IMR-90 (cell line): ENCODE data around the gene TMEM59. TPM values are rescaled to one million over a fixed set of nuclear protein-coding genes. Genes with fewer than 3 reads are reported as not detected.

ENCODE experiments used
- ATAC-seq: fragments of 200-7000 bp; cut with Tn5 transposase; 2 replicates; pipeline ENCODE4 v1.9.1; 2020; ENCODE audit warnings: low read depth, mild to moderate bottlenecking, moderate library complexity
- BruUV-seq: library from RNA; stranded (reverse); fragments of 400-500 nt; replicated peaks from 2 replicates; lab custom pipeline; 2021; lab: Mats Ljungman, UMichigan
- CTCF ChIA-PET: fragments of 300-600 bp; formaldehyde crosslinking; extraction: SDS; loops from one replicate; lab custom pipeline; 2021; ENCODE audit warnings: antibody characterized with exemption; lab: Yijun Ruan, JAX
- POLR2A ChIA-PET: fragments of 300-600 bp; sonication (Branson Sonifier 250); formaldehyde crosslinking; loops from one replicate; lab custom pipeline; 2022; ENCODE audit warnings: antibody characterized with exemption; ENCODE audit not compliant: unreplicated experiment; lab: Charles Lee
- DNase-seq: peaks from one replicate; pipeline ENCODE4 v3.0.0; 2013
- H2AFZ ChIP-seq: replicated peaks from 2 replicates; pipeline ENCODE3; 2013; ENCODE audit warnings: low read length, mild to moderate bottlenecking; ENCODE audit not compliant: poor library complexity
- H2AK5ac ChIP-seq: 2 replicates; pipeline ENCODE4 v1.6.1; 2013; ENCODE audit warnings: low read depth, low read length, inconsistent platforms
- H2AK9ac ChIP-seq: replicated peaks from 2 replicates; pipeline ENCODE3; 2013; ENCODE audit warnings: mild to moderate bottlenecking, low read depth, low read length, moderate library complexity; ENCODE audit not compliant: poor library complexity
- H2BK120ac ChIP-seq: 2 replicates; pipeline ENCODE4 v1.6.1; 2013; ENCODE audit warnings: low read depth, low read length, inconsistent platforms
- H2BK15ac ChIP-seq: 3 replicates; pipeline ENCODE4 v1.6.1; 2013; ENCODE audit warnings: low read depth, low read length, inconsistent platforms
- H2BK20ac ChIP-seq: 2 replicates; pipeline ENCODE4 v1.6.1; 2013; ENCODE audit warnings: low read depth, mild to moderate bottlenecking, inconsistent platforms, low read length, moderate library complexity
- H2BK5ac ChIP-seq: 2 replicates; pipeline ENCODE4 v1.6.1; 2013; ENCODE audit warnings: mild to moderate bottlenecking, low read depth, low read length, inconsistent platforms; ENCODE audit not compliant: poor library complexity, severe bottlenecking
- H3K14ac ChIP-seq: replicated peaks from 2 replicates; pipeline ENCODE4 v1.6.1; 2013; ENCODE audit warnings: low read depth, low read length, inconsistent platforms
- H3K18ac ChIP-seq: 2 replicates; pipeline ENCODE4 v1.6.1; 2013; ENCODE audit warnings: low read depth, low read length, control low read depth
- H3K23ac ChIP-seq: 2 replicates; pipeline ENCODE4 v1.6.1; 2013; ENCODE audit warnings: low read depth, low read length, inconsistent platforms
- H3K27ac ChIP-seq: 2 replicates; pipeline ENCODE4 v1.5.1; 2013; ENCODE audit warnings: mild to moderate bottlenecking, control low read depth, low read length; ENCODE audit not compliant: insufficient read depth
- H3K27me3 ChIP-seq: 2 replicates; pipeline ENCODE4 v1.6.1; 2013; ENCODE audit warnings: low read length; ENCODE audit not compliant: control insufficient read depth, insufficient read depth
- H3K36me3 ChIP-seq: 2 replicates; pipeline ENCODE4 v1.6.1; 2013; ENCODE audit warnings: low read length, mixed read lengths; ENCODE audit not compliant: control insufficient read depth, insufficient read depth
- H3K4ac ChIP-seq: 2 replicates; pipeline ENCODE4 v1.6.1; 2013; ENCODE audit warnings: low read depth, low read length, inconsistent platforms
- H3K4me1 ChIP-seq: 2 replicates; pipeline ENCODE4 v1.6.1; 2013; ENCODE audit warnings: low read length, mixed read lengths; ENCODE audit not compliant: control insufficient read depth, insufficient read depth
- H3K4me2 ChIP-seq: 2 replicates; pipeline ENCODE4 v1.6.1; 2013; ENCODE audit warnings: low read depth, mild to moderate bottlenecking, control low read depth, low read length, moderate library complexity
- H3K4me3 ChIP-seq: 2 replicates; pipeline ENCODE4 v1.5.1; 2013; ENCODE audit warnings: low read depth, mild to moderate bottlenecking, control low read depth, low read length, moderate library complexity; ENCODE audit not compliant: insufficient read depth
- H3K56ac ChIP-seq: 2 replicates; pipeline ENCODE4 v1.6.1; 2013; ENCODE audit warnings: low read length, inconsistent platforms; ENCODE audit not compliant: insufficient read depth; ENCODE audit errors: extremely low read depth
- H3K79me1 ChIP-seq, 2 experiments: 2 replicates each; pipeline ENCODE4 v1.6.1; 2013; ENCODE audit warnings: low read length in 2 of 2, inconsistent platforms in 1 of 2, low read depth in 1 of 2
- H3K9ac ChIP-seq: 2 replicates; pipeline ENCODE4 v1.6.1; 2013; ENCODE audit warnings: low read depth, low read length, control low read depth
- H3K9me1 ChIP-seq: 2 replicates; pipeline ENCODE4 v1.6.1; 2013; ENCODE audit warnings: low read length, inconsistent platforms; ENCODE audit not compliant: insufficient read depth
- H3K9me3 ChIP-seq: 2 replicates; pipeline ENCODE4 v1.6.1; 2013; ENCODE audit warnings: low read length; ENCODE audit not compliant: control insufficient read depth, insufficient read depth
- H4K20me1 ChIP-seq: 2 replicates; pipeline ENCODE4 v1.6.1; 2013; ENCODE audit warnings: low read length, inconsistent platforms; ENCODE audit not compliant: insufficient read depth
- H4K5ac ChIP-seq: 2 replicates; pipeline ENCODE4 v1.6.1; 2013; ENCODE audit warnings: mild to moderate bottlenecking, low read depth, low read length, control low read depth
- H4K8ac ChIP-seq, 2 experiments: 2 replicates each; pipeline ENCODE4 v1.6.1; 2013; ENCODE audit warnings: low read depth in 2 of 2, low read length in 2 of 2, control low read depth in 1 of 2, inconsistent platforms in 1 of 2
- H4K91ac ChIP-seq: 2 replicates; pipeline ENCODE4 v1.6.1; 2013; ENCODE audit warnings: low read depth, low read length, inconsistent platforms; ENCODE audit not compliant: insufficient read depth
- BHLHE40 ChIP-seq: fragments of 150-350 bp; IDR thresholded peaks from 2 replicates; pipeline ENCODE4 v1.6.1; 2016; ENCODE audit warnings: mild to moderate bottlenecking, low read depth, low read length
- CEBPB ChIP-seq: IDR thresholded peaks from 2 replicates; pipeline ENCODE4 v1.6.1; 2012; ENCODE audit warnings: low read depth, low read length, improper control_type of control experiment
- CHD1 ChIP-seq: IDR thresholded peaks from 2 replicates; pipeline ENCODE4 v1.6.1; 2012; ENCODE audit warnings: low read depth, low read length, improper control_type of control experiment
- FOS ChIP-seq: fragments of 150-350 bp; IDR thresholded peaks from 2 replicates; pipeline ENCODE4 v1.6.1; 2016; ENCODE audit warnings: low read depth, low read length
- MAFK ChIP-seq: IDR thresholded peaks from 2 replicates; pipeline ENCODE4 v1.6.1; 2012; ENCODE audit warnings: low read depth, low read length, improper control_type of control experiment
- MAZ ChIP-seq: IDR thresholded peaks from 2 replicates; pipeline ENCODE4 v1.6.1; 2012; ENCODE audit warnings: low read depth, mild to moderate bottlenecking, low read length, improper control_type of control experiment, moderate library complexity, borderline replicate concordance
- MXI1 ChIP-seq: IDR thresholded peaks from 2 replicates; pipeline ENCODE4 v1.6.1; 2012; ENCODE audit warnings: low read depth, mild to moderate bottlenecking, low read length, moderate library complexity, borderline replicate concordance
- NFE2L2 ChIP-seq: fragments of 150-350 bp; IDR thresholded peaks from 2 replicates; pipeline ENCODE4 v1.6.1; 2016; ENCODE audit warnings: low read depth, mild to moderate bottlenecking, low read length
- POLR2A ChIP-seq: IDR thresholded peaks from 2 replicates; pipeline ENCODE4 v1.6.1; 2012; ENCODE audit warnings: mild to moderate bottlenecking, low read depth, low read length
- RAD21 ChIP-seq: IDR thresholded peaks from 2 replicates; pipeline ENCODE4 v1.6.1; 2012; ENCODE audit warnings: low read length, improper control_type of control experiment
- RCOR1 ChIP-seq: IDR thresholded peaks from 2 replicates; pipeline ENCODE4 v1.6.1; 2012; ENCODE audit warnings: mild to moderate bottlenecking, low read length, improper control_type of control experiment; ENCODE audit not compliant: insufficient replicate concordance
- RFX5 ChIP-seq: IDR thresholded peaks from 2 replicates; pipeline ENCODE4 v1.8.0; 2012; ENCODE audit warnings: low read depth, mild to moderate bottlenecking, low read length, moderate library complexity
- SMC3 ChIP-seq: fragments of 150-350 bp; IDR thresholded peaks from 2 replicates; pipeline ENCODE4 v1.6.1; 2016; ENCODE audit warnings: low read depth, mild to moderate bottlenecking, antibody characterized with exemption, low read length, moderate library complexity
- WGBS, 2 experiments: methylation state at CpG; one replicate each; pipeline versions ENCODE4 v1.1.5 to v1.1.7; 2013; ENCODE audit warnings: missing lambda C conversion rate in 2 of 2; ENCODE audit not compliant: insufficient read length in 1 of 2; ENCODE audit errors: extremely low coverage in 2 of 2; 5-methylcytosine and 5-hydroxymethylcytosine counted together
- dilution Hi-C: fragments of 300-500 bp; cut with HindIII; formaldehyde crosslinking; loops from one replicate; pipeline ENCODE4 v1.14.3; 2018; ENCODE audit warnings: low sequenced_read_pairs; ENCODE audit not compliant: unreplicated experiment
- in situ Hi-C: fragments of 300-500 bp; cut with MboI; formaldehyde crosslinking; loops from 3 replicates; pipeline ENCODE4 v1.14.3; 2019; ENCODE audit warnings: low sequenced_read_pairs, inconsistent platforms, mixed read lengths
- intact Hi-C: fragments of 100-400 bp; cut with micrococcal nuclease; formaldehyde crosslinking; loops from 2 replicates; pipeline ENCODE4 v1.10.0; 2022
- polyA plus RNA-seq, 3 experiments: library from polyadenylated mRNA; depleted of rRNA; stranded (reverse); fragments of >200 nt; gene quantifications; 2 replicates each; pipeline ENCODE4 v1.2.3, GENCODE V29; 2012; ENCODE audit warnings: low replicate concordance in 1 of 3
- total RNA-seq: library from RNA; depleted of rRNA; stranded (reverse); fragments of >200 nt; gene quantifications from 2 replicates; pipeline ENCODE4 v1.2.3, GENCODE V29; 2012
- TF ChIP-seq, protein P1 (sequence below): fragments of 150-350 bp; IDR thresholded peaks from 2 replicates; pipeline ENCODE4 v1.6.1; 2017; ENCODE audit warnings: mild to moderate bottlenecking, antibody characterized with exemption, low read length, low read depth
- TF ChIP-seq, protein P2 (sequence below): fragments of 150-350 bp; IDR thresholded peaks from 2 replicates; pipeline ENCODE4 v1.6.1; 2016; ENCODE audit warnings: low read depth, mild to moderate bottlenecking, low read length, moderate library complexity, borderline replicate concordance
- TF ChIP-seq, protein P3 (sequence below): conservative IDR thresholded peaks from 2 replicates; pipeline ENCODE4 v1.5.1; 2012; ENCODE audit warnings: mild to moderate bottlenecking, low read depth, low read length, improper control_type of control experiment

The TMEM59 gene
- total and polyA plus RNA-seq, 2 of the 4 experiments (the other 2 are of a cell fraction) = 239 to 241 TPM

DNA sequence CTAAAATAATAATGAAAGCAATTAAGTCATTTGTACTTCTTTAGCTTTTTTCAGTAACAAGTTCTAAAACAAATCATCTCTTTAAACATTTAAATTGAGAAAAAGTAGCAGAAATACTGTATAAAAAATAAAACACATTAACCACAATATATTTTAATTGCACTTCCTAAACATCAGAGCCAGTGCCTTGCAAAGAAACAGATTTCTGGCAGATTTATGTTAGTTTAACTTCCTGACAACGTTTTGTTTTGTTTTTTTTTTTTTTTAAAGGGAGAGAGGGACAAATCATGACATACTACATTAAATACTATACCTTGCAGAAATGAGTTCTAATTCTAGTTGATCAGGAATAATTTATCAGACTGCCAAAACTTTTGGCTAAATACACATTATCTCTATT is 11.2 kb downstream of the TMEM59 start:
- in situ Hi-C loops = no loop called here
- TF ChIP-seq, protein P1, sequence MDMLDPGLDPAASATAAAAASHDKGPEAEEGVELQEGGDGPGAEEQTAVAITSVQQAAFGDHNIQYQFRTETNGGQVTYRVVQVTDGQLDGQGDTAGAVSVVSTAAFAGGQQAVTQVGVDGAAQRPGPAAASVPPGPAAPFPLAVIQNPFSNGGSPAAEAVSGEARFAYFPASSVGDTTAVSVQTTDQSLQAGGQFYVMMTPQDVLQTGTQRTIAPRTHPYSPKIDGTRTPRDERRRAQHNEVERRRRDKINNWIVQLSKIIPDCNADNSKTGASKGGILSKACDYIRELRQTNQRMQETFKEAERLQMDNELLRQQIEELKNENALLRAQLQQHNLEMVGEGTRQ = no peak
- TF ChIP-seq NFE2L2 (no peak), CHD1 (no peak), MXI1 (no peak), BHLHE40 (no peak), RAD21 (no peak), MAFK (no peak), SMC3 (no peak), CEBPB (no peak), RFX5 (no peak), FOS (no peak), RCOR1 (no peak), MAZ (no peak), POLR2A (no peak)
- TF ChIP-seq, protein P2, sequence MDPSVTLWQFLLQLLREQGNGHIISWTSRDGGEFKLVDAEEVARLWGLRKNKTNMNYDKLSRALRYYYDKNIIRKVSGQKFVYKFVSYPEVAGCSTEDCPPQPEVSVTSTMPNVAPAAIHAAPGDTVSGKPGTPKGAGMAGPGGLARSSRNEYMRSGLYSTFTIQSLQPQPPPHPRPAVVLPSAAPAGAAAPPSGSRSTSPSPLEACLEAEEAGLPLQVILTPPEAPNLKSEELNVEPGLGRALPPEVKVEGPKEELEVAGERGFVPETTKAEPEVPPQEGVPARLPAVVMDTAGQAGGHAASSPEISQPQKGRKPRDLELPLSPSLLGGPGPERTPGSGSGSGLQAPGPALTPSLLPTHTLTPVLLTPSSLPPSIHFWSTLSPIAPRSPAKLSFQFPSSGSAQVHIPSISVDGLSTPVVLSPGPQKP = no peak
- TF ChIP-seq, protein P3, sequence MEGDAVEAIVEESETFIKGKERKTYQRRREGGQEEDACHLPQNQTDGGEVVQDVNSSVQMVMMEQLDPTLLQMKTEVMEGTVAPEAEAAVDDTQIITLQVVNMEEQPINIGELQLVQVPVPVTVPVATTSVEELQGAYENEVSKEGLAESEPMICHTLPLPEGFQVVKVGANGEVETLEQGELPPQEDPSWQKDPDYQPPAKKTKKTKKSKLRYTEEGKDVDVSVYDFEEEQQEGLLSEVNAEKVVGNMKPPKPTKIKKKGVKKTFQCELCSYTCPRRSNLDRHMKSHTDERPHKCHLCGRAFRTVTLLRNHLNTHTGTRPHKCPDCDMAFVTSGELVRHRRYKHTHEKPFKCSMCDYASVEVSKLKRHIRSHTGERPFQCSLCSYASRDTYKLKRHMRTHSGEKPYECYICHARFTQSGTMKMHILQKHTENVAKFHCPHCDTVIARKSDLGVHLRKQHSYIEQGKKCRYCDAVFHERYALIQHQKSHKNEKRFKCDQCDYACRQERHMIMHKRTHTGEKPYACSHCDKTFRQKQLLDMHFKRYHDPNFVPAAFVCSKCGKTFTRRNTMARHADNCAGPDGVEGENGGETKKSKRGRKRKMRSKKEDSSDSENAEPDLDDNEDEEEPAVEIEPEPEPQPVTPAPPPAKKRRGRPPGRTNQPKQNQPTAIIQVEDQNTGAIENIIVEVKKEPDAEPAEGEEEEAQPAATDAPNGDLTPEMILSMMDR = no peak
- POLR2A ChIA-PET = interaction anchor here (1.4 kb wide), 1 partner anchor 10 kb away, joined by 4 read pairs; the partner anchor contains the start of gene TMEM59

More for the DNA sequence above, 11.2 kb downstream of the TMEM59 start:
- Histone ChIP-seq H2BK15ac (no peak overlapping the region), H4K20me1 (no peaks in the 10 kb centered on the region), H3K4me3 (no peak overlapping the region), H3K79me1 (peaks cover 6 to 12% of the 10 kb centered on the region in 2 experiments; a peak in 3 of 4 replicates), H3K27ac (no peak overlapping the region), H3K56ac (no peak overlapping the region), H4K91ac (no peak overlapping the region), H3K27me3 (no peaks in the 10 kb centered on the region), H3K9me3 (no peaks in the 10 kb centered on the region), H3K36me3 (peaks cover 15% of the 10 kb centered on the region; the same call in 1 of the 2 replicates), H3K4ac (no peak overlapping the region), H2AK5ac (no peak overlapping the region), H2BK20ac (no peak overlapping the region), H3K23ac (no peak overlapping the region), H3K4me1 (no peaks in the 10 kb centered on the region), H3K9me1 (no peaks in the 10 kb centered on the region; the same call in 1 of the 2 replicates), H2AK9ac (no peak overlapping the region), H3K9ac (no peak overlapping the region), H4K8ac (no peak overlapping the region), H2BK120ac (no peak overlapping the region), H3K18ac (no peak overlapping the region), H3K4me2 (no peak overlapping the region), H3K14ac (no peak overlapping the region), H2BK5ac (no peak overlapping the region), H4K5ac (no peak overlapping the region), H2AFZ (no peak overlapping the region)
- DNase-seq (no peak), ATAC-seq (no peak)
- intact Hi-C loops = no loop called here
- dilution Hi-C loops = no loop called here
- WGBS, 2 experiments = no CpG with 5 or more reads among the region's 1 CpG
- CTCF ChIA-PET = interaction anchor here (0.6 kb wide), 1 partner anchor 524 kb away, joined by 4 read pairs; no protein-coding TSS in a partner anchor
- no TSS peak for BruUV-seq
